ENCODE data around the gene ZNF492.
"Not testable (repeated sequence)": the region's sequence is repeated elsewhere in the genome, so short reads cannot be mapped to it uniquely, and the experiment has no call there.

Gene ZNF492

GRCh38 chr19:22617614-22618320, 16.4 kb upstream of the ZNF492 start:
- DNase-seq = no peak

GRCh38 chr19:22619371-22619770, 14.8 kb upstream of the ZNF492 start:
- DNase-seq = no peak

- DNase-seq = no peak
Observed at GRCh38 chr19:22619932-22620331, 14.2 kb upstream of the ZNF492 start.

GRCh38 chr19:22620401-22620800, 13.7 kb upstream of the ZNF492 start:
- DNase-seq = no peak

GRCh38 chr19:22620912-22621311, 13.2 kb upstream of the ZNF492 start:
- no peak for DNase-seq

- no peak for DNase-seq
Observed at GRCh38 chr19:22622020-22622419, 12.1 kb upstream of the ZNF492 start.

- DNase-seq = no peak
Observed at GRCh38 chr19:22622901-22623840, 11.0 kb upstream of the ZNF492 start.

GRCh38 chr19:22623841-22624221, 10.3 kb upstream of the ZNF492 start:
- DNase-seq = no peak

- DNase-seq = no peak
Observed at GRCh38 chr19:22625266-22626035, 8.7 kb upstream of the ZNF492 start.

- DNase-seq = no peak
Observed at GRCh38 chr19:22627526-22627925, 6.6 kb upstream of the ZNF492 start.

- no peak for DNase-seq
Observed at GRCh38 chr19:22628401-22628800, 5.7 kb upstream of the ZNF492 start.

- DNase-seq = no peak
Observed at GRCh38 chr19:22634450-22634827, 315 bp downstream of the ZNF492 start.

GRCh38 chr19:22685493-22685892, 51.4 kb downstream of the ZNF492 start:
- not testable (repeated sequence) for DNase-seq

GRCh38 chr19:22702661-22703060, 68.5 kb downstream of the ZNF492 start:
- DNase-seq = not testable (repeated sequence)

- not testable (repeated sequence) for DNase-seq
Observed at GRCh38 chr19:22703096-22703495, 69.0 kb downstream of the ZNF492 start.

GRCh38 chr19:22708983-22709382, 74.9 kb downstream of the ZNF492 start:
- no peak for DNase-seq

Data from NCI-H1092 treated with DMSO at 0.1 percent for 48 hours (cell line).